Stimulated activated naive CD8-positive, alpha-beta T cell treated with anti-CD3 and anti-CD28 coated beads, Interleukin-15, amount 100 ng/mL, for 72 hours (primary cell): ENCODE results near the gene LHPP.

Source experiments
- ATAC-seq: fragments of 150-1000 bp; cut with Tn5 transposase; 2 replicates; pipeline ENCODE4 v1.10.0; 2021; ENCODE audit warnings: mild to moderate bottlenecking, moderate library complexity
- DNase-seq, 2 donors: peaks; one replicate each; pipeline ENCODE4 v3.0.0; 2021 to 2022
- H3K27ac Mint-ChIP-seq, 2 donors: one replicate each; pipeline ENCODE4 v1.8.0; 2022; ENCODE audit warnings: mild to moderate bottlenecking in 2 of 2, mixed read lengths in 2 of 2, moderate library complexity in 2 of 2
- H3K27me3 Mint-ChIP-seq: one replicate; pipeline ENCODE4 v1.8.0; 2022; ENCODE audit warnings: mixed read lengths
- H3K4me1 Mint-ChIP-seq: one replicate; pipeline ENCODE4 v1.8.0; 2022; ENCODE audit warnings: mild to moderate bottlenecking, mixed read lengths
- H3K4me3 Mint-ChIP-seq, 2 donors: one replicate each; pipeline ENCODE4 v1.8.0; 2022; ENCODE audit warnings: mild to moderate bottlenecking in 2 of 2, mixed read lengths in 2 of 2, moderate library complexity in 1 of 2
- H3K9me3 Mint-ChIP-seq, 2 donors: one replicate each; pipeline ENCODE4 v1.8.0; 2022; ENCODE audit warnings: mixed read lengths in 2 of 2

Gene LHPP

DNA sequence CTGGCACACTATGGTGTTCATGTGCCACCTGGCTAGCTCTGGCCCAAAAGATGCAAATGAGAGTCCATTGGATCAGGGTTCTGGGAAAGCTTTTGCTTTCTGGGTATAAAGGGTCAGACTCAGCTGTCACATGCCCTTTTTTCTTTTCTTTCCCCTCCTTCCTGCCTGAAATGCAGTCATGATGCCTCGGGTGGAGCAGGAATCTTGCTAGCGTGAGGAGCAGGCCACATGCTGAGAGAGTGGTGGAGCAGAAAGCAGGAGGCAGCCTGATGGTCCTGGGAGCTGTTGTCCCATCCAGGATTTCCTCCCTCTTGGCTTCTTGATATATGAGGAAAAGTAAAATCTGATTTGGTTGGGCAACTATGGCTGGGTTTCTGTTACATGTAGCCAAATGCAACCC, 2.7 kb upstream of the LHPP start:
- Mint-ChIP-seq H3K4me3 (no peak overlapping the region), H3K4me1 (peaks cover 13% of the 10 kb centered on the region), H3K27me3 (peaks cover 47% of the 10 kb centered on the region), H3K9me3 (peaks cover 0 to 4% of the 10 kb centered on the region in 2 donors), H3K27ac (no peak overlapping the region)
- DNase-seq, result no peak
- no peak for ATAC-seq

DNA sequence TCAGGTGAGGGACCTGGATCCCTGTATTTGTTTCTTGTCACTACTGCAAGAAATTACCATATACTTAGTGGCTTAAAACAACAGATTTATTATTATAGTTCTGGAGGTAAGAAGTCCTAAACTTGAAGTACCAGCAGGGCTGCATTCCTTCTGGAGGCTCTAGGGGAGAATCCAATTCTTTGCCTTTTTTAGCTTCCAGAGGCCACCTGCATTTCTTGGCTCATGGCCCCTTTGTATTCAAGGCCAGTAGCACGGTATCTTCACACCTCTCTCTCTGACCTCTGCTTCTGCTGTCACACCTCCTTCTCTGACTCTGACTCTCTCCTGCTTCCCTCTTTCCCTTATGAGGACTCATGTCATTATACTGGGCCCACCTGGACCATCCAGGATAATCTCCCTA, 2.2 kb upstream of the LHPP start:
- Mint-ChIP-seq H3K27me3 (peaks cover 42% of the 10 kb centered on the region), H3K9me3 (peaks cover 0 to 4% of the 10 kb centered on the region in 2 donors), H3K4me1 (peaks cover 18% of the 10 kb centered on the region), H3K27ac (no peak overlapping the region), H3K4me3 (no peak overlapping the region)
- no peak for ATAC-seq
- DNase-seq, result no peak

DNA sequence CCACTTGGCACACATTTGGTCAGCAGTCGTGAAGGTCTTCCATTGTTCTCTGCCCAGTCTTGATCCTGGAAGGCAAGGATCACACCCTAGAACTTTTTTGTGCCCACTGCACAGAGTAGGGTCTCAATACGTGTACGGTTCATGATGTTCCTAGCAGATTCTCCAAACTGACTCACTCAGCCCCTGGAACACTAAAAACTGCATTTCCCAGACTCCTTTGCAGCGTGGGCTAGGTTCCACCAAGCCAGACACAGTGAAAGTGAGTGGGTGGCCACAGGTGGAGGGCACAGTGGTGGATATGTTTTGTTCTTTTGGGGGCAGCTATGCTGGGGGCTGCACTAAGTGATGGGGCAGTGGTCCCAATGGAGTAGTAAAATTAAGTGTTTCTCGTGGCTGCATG, 1.5 kb upstream of the LHPP start:
- DNase-seq (no peak), ATAC-seq (no peak)
- H3K4me3 Mint-ChIP-seq, result no peak overlapping the region
- H3K27ac Mint-ChIP-seq, result no peak overlapping the region
- peaks cover 35% of the 10 kb centered on the region for H3K27me3 Mint-ChIP-seq
- H3K9me3 Mint-ChIP-seq, result peaks cover 0 to 4% of the 10 kb centered on the region in 2 donors
- H3K4me1 Mint-ChIP-seq, result peaks cover 25% of the 10 kb centered on the region

DNA sequence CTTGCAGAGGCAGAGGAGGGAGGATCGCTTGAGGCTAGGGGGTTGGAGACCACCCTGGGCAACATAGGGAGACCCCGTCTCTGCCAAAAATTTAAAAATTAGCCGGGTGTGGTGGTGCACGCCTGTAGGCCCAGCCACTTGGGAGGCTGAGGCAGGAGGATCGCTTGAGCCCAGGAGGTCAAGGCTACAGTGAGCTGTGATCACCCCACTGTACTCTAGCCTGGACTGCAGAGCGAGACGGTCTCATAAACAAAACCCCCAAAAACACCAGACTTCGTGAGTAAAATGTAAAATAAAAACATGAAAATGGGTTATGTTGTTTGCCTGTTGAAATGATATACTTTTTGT, 699 bp downstream of the LHPP start:
- peak overlapping the region in 1 of 2 donors; percentile 75 for H3K27ac Mint-ChIP-seq
- H3K4me1 Mint-ChIP-seq, result peaks cover 37% of the 10 kb centered on the region
- ATAC-seq, result no peak
- H3K9me3 Mint-ChIP-seq, result peaks cover 0 to 4% of the 10 kb centered on the region in 2 donors
- no peak for DNase-seq
- H3K4me3 Mint-ChIP-seq, result peak overlapping the region; percentile 84 to 92
- peaks cover 13% of the 10 kb centered on the region for H3K27me3 Mint-ChIP-seq

DNA sequence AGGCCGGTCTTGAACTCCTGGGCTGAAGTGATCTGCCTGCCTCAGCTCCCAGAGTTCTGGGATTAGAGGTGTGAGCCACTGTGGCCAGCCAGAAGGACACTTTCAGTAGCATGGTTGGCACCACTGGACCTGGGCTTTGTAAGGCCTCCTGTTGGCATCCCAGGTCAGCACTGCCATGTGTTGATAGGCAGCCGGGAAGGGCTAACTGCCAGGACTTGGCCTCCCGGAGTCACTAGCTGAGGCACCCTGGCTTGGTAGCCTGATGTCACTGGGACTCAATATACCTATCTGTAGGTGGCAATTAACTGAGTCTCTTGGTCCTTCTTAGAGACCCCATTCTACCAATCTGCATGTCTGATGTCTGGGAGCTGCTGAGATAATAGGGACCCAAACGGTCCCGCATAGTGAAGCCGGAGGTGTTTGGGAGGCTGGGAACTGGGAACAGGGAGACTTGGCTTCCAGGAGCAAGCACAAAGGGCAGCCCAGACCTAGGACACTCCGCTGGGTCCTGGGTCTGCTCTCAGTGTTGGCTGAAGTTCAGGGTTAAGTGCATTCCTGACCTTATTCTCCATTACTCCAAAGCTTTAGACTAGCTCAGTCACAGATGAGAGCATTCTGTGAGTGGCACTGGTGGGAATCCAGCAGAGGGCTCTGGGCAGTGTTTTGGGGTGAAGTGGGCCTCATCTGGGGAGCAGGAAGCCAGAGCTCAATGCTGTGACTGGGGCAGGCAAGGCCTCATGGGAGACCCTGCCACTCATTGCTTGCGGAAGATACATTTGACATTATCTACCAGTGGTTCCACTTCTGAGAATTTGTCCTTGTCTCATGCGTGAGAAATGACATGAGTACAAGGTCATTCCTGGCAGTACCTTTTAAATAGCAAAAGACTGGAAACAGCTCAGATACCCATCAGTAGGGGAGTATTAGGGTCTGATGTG, 2.7 kb downstream of the LHPP start:
- peak overlapping the region; percentile 64 to 73 for H3K4me3 Mint-ChIP-seq
- peaks cover 0 to 4% of the 10 kb centered on the region in 2 donors for H3K9me3 Mint-ChIP-seq
- peaks cover 41% of the 10 kb centered on the region for H3K4me1 Mint-ChIP-seq
- no peaks in the 10 kb centered on the region for H3K27me3 Mint-ChIP-seq
- ATAC-seq, result no peak
- H3K27ac Mint-ChIP-seq, result peak overlapping the region; percentile 74 to 87
- DNase-seq, result no peak

DNA sequence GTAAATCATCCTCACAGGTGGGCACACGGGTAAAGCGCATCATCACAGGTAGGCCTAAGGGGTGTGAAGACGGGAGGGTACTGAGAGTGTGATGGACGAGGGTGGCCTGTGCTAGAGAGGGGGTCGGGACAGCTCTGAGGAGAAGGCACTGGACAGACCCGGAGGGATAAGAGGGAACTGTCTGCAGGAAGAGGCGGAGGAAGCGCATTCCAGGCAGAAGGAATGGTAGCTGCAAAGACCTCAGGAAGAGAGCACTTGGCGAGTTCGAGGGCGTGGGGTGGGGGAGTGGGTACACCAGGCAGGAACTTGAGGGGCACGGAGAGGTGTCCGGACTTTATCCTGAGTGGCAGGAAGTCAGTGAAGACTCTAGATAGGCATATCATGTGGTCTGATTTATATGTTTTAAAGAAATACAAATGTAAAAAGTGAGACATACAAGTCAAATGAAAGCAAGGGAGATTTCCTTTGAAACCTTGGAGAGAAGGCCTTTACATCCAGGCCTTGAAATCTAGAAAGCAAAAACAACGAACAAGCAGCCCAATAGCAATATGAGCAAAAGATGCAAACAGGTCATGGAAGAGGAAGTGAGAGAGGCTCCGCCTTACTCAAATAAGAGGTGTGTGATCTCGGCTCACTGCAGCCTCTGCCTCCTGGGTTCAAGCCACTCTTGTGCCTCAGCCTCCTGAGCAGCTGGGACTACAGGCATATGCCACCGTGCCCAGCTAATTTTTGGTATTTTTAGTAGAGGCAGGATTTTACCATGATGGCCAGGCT, 3.6 kb downstream of the LHPP start:
- Mint-ChIP-seq H3K4me1 (peaks cover 43% of the 10 kb centered on the region), H3K27me3 (no peaks in the 10 kb centered on the region), H3K4me3 (peak overlapping the region; percentile 64 to 73), H3K27ac (peak overlapping the region; percentile 87 to 90), H3K9me3 (peaks cover 0 to 4% of the 10 kb centered on the region in 2 donors)
- ATAC-seq, result no peak
- DNase-seq, result no peak

DNA sequence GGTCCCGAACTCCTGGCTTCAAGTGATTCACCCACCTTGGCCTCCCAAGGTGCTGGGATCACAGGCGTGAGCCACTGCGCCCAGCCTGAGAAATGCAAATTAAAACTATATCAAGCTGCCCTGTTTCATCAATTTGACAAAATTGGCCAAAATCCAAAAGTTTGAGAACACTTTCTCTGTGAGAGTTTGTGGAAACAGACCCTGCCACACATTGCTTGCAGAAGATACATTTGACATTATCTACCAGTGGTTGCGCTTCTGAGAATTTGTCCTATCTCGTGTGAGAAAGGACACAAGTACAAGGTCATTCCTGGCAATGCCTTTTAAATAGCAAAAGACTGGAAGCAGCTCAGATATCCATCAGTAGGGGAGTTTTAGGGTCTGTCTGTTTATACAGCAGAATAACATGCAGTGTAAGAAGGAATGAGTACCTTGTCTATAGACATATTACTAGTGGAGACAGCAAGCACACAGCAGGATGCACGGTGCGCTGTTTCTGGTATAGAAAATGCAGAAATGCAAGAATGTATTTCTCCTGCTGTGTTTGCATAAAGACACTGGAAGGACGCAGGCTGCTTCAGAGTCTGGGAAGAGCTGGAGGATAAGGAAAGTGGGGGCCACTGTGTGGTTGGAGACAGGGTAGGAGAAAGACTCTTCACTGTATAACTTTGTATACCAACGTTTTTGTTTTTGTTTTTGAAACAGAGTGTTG, 4.3 kb downstream of the LHPP start:
- ATAC-seq, result no peak
- Mint-ChIP-seq H3K27me3 (no peaks in the 10 kb centered on the region), H3K9me3 (peaks cover 0 to 4% of the 10 kb centered on the region in 2 donors), H3K4me3 (peak overlapping the region in 1 of 2 donors; percentile 18), H3K27ac (peak overlapping the region; percentile 52 to 90), H3K4me1 (peaks cover 39% of the 10 kb centered on the region)
- DNase-seq, result no peak

DNA sequence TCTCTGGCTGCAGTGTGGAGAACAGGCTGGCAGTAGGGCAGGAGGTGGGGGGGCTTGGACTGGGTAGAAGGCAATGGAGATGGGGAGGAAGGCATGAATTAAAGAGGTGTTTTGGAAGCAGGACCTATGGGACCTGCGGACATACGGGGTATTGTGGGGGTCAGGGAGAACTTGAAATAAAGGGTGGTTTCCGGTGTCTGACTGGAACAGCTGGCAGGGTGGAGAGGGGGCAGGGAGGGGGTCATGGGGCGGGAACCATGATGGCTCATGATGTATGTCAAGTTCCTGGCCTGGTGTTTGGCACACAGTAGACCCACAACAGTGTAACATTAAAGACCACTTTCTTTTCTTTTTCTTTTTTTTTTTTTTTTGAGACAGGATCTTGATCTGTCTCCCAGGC, 5.5 kb downstream of the LHPP start:
- ATAC-seq (no peak), DNase-seq (no peak)
- Mint-ChIP-seq H3K27ac (no peak overlapping the region), H3K27me3 (no peaks in the 10 kb centered on the region), H3K9me3 (no peaks in the 10 kb centered on the region), H3K4me1 (peaks cover 33% of the 10 kb centered on the region), H3K4me3 (no peak overlapping the region)

DNA sequence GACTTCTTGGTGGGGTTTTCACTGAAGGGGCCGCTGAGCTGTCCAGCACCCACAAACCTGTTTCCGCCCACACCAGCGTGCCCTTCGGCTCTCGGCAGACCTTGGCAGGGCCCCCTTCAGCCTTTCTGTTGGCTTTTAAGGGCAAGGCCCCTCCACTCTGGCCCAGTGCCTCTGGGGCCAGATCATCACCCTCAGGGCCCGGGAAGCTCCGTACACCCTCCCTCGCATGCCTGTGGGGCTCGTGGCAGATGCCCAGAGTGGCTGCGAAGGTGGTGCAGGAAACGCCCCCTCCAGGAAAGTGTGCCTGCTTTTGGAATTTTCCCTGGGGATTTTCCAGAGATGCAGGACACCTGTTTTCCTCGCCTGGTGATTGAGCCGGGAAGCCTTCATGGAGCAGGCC, 7.0 kb downstream of the LHPP start:
- H3K9me3 Mint-ChIP-seq, result no peaks in the 10 kb centered on the region
- no peak overlapping the region for H3K27ac Mint-ChIP-seq
- H3K4me3 Mint-ChIP-seq, result no peak overlapping the region
- no peaks in the 10 kb centered on the region for H3K27me3 Mint-ChIP-seq
- no peak for DNase-seq
- peaks cover 39% of the 10 kb centered on the region for H3K4me1 Mint-ChIP-seq
- no peak for ATAC-seq

DNA sequence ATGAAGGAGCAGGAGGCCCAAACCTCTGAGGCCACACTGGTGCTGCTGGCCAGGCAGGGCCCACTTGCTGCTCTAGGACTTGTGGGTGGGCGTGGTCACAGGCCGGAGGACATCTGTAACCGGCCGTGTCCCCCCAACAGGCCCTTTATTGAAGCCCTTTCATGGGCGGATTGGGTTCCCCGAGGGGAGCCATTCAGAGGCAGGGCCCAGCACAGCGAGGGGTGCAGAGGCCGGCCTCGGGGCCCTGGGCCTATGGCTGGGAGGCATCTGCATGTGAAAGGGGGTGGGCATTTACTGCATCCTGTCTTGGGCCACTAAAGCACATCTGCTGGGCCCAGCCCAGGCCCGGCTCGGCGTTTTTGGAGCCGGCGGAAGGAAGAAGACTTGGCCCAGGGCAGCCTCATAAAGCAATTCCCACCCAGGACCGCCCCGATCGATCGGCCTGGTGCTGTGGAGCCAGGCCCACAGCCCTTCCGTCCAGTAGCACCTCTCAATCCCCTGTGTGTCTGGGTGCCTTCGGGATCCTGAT, 8.4 kb downstream of the LHPP start:
- no peak overlapping the region for H3K4me3 Mint-ChIP-seq
- no peak overlapping the region for H3K27ac Mint-ChIP-seq
- DNase-seq, result no peak
- H3K4me1 Mint-ChIP-seq, result peaks cover 34% of the 10 kb centered on the region
- ATAC-seq, result peak; percentile 2
- H3K27me3 Mint-ChIP-seq, result no peaks in the 10 kb centered on the region
- no peaks in the 10 kb centered on the region for H3K9me3 Mint-ChIP-seq

DNA sequence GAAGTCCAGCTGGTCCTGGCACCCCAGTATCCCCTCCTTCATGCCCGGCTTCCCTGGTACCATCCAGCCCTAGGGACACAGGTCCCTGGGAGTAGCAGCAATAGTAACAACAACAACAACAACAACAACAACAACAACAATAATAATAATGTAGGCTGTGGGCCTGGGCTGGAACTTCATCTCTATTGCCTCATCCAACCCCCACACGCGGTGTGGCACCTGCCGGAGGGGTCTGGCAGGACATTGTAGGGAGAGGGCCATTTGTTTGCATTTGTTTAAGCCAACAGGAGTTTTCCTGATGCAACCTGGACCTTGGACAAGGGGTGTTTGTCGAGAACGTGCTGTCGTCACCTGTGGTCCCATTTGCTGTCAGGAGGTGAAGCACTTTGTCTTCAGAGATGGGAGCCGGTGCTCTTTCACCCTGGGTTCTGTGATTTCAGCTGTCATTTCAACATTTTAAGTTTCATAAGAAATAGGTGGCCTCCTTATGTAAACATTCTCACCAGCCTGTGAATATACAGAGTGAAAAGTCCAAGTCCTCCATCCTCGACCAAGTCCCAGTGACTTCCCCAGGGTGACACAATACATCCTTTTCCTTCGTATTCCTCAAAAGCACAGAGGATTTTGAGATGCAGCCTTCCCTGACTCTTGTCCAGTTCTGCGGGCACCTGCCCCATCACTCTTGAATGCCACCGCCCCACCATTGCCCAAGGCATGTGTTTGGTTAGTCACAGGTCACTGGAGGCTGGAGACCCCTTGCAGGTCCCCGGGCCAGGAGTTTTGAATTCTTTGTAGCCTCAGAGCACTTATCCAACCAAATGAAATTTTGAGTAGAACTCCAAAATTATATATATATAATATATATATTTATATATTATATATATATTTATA, 9.2 kb downstream of the LHPP start:
- Mint-ChIP-seq H3K27ac (no peak overlapping the region), H3K4me3 (no peak overlapping the region), H3K27me3 (no peaks in the 10 kb centered on the region), H3K9me3 (no peaks in the 10 kb centered on the region), H3K4me1 (peaks cover 26% of the 10 kb centered on the region)
- ATAC-seq (peak; percentile 31), DNase-seq (no peak)

DNA sequence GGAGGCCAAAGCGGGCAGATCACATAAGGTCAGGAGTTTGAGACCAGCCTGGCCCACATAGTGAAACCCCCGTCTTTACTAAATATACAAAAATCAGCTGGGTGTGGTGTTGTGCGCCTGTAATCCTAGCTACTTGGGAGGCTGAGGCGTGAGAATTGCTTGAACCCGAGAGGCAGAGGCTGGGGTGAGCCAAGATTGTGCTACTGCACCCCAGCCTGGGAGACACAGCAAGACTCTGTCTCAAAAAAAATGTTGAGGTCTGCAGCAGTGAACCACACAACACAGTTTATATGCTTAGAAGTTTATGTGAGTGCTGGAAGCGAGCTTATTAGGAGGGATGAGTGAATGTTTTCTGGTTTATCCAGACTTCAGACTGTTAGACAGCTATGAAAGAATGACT, 10.4 kb downstream of the LHPP start:
- DNase-seq (no peak), ATAC-seq (peak; percentile 13)
- Mint-ChIP-seq H3K9me3 (no peaks in the 10 kb centered on the region), H3K27ac (no peak overlapping the region), H3K4me3 (no peak overlapping the region), H3K27me3 (no peaks in the 10 kb centered on the region), H3K4me1 (peaks cover 21% of the 10 kb centered on the region)

DNA sequence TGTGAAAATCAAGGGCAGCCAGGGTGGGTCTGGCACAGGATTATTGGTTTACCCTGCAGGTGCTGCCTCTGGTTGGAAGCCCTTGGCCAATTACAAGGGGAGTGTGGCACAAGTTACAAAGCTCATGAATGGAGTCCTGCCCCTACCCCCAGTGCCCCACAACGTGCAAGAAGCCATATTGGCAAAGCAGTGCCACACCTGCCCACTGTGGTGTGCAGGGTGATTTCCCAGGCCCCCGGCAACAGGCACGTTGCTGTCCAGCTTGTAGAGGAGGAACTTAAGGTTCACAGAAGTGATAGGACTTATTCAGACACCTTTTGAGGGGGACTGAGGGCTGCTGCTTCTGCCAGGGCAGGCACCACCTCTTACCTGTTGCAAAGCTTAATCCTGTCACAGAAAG, 11.4 kb downstream of the LHPP start:
- Mint-ChIP-seq H3K27me3 (no peaks in the 10 kb centered on the region), H3K4me3 (no peak overlapping the region), H3K9me3 (no peaks in the 10 kb centered on the region), H3K4me1 (peaks cover 21% of the 10 kb centered on the region), H3K27ac (no peak overlapping the region)
- no peak for DNase-seq
- ATAC-seq, result peak; percentile 34

DNA sequence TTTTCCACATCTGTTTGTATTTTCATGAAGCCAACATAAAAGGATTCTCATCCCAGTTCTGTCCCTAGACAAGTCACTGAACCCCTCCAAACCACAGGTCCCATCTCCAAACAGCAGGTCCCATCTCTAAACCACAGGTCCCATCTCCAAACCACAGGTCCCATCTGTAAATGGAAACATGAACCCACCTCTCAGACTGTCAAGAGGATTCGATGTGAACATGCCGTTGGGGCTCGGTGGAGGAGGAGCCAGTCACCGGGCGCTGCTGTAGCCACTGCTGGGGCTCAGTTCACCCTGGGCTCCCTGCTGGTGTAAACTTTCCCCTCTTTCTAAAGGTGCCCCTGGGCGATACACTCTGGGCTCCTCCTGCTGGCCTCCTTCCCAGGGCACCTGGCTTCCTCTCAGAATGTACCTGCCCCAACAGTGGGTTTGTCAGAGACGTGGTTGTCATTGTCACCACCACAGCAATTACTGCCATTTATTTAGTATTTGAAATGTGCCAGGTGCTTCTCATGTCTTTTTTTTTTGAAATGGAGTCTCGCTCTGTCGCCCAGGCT, 13.0 kb downstream of the LHPP start:
- Mint-ChIP-seq H3K4me1 (peaks cover 14% of the 10 kb centered on the region), H3K27ac (no peak overlapping the region), H3K4me3 (no peak overlapping the region), H3K9me3 (no peaks in the 10 kb centered on the region), H3K27me3 (no peaks in the 10 kb centered on the region)
- ATAC-seq (no peak), DNase-seq (no peak)
